CD4-positive, alpha-beta T cell (primary cell): ENCODE data around the gene PRDM1. TPM values are rescaled to one million over a fixed set of nuclear protein-coding genes. Genes with fewer than 3 reads are reported as not detected.

Experiments
- ATAC-seq: fragments of 200-7000 bp; cut with Tn5 transposase; one replicate; pipeline ENCODE4 v1.10.0; 2022; ENCODE audit warnings: mild to moderate bottlenecking; ENCODE audit not compliant: poor library complexity
- CTCF ChIA-PET: fragments of 350-600 bp; sonication (Branson Sonifier 250); formaldehyde crosslinking; loops from one replicate; lab custom pipeline; 2021; ENCODE audit warnings: antibody characterized with exemption, inconsistent platforms; lab: Charles Lee
- POLR2A ChIA-PET: fragments of 350-600 bp; sonication (Branson Sonifier 250); formaldehyde crosslinking; loops from one replicate; lab custom pipeline; 2021; ENCODE audit warnings: antibody characterized with exemption, inconsistent platforms; lab: Charles Lee
- DNase-seq, 14 experiments: peaks; one replicate each; pipeline ENCODE4 v3.0.0-alpha.2; 2013 to 2020; ENCODE audit warnings: mixed read lengths in 2 of 14
- H3K27ac ChIP-seq, 2 donors: one replicate each; pipeline versions ENCODE4 v1.5.1 to v1.7.0; 2013; ENCODE audit warnings: low read length in 2 of 2, low read depth in 1 of 2, mild to moderate bottlenecking in 1 of 2
- H3K27me3 ChIP-seq, 2 experiments: 1 replicate in 1 of 2; 2 replicates in 1 of 2; pipeline versions ENCODE4 v1.6.1 to v1.7.0; 2013; ENCODE audit warnings: low read length in 2 of 2, control low read depth in 1 of 2, mild to moderate bottlenecking in 1 of 2, moderate library complexity in 1 of 2; ENCODE audit not compliant: insufficient read depth in 2 of 2, control insufficient read depth in 1 of 2
- H3K36me3 ChIP-seq: one replicate; pipeline ENCODE4 v1.6.1; 2013; ENCODE audit warnings: low read length, control low read depth; ENCODE audit not compliant: insufficient read depth
- H3K4me1 ChIP-seq: one replicate; pipeline ENCODE4 v1.6.1; 2013; ENCODE audit warnings: low read length, control low read depth; ENCODE audit not compliant: insufficient read depth
- H3K4me3 ChIP-seq: one replicate; pipeline ENCODE4 v1.5.1; 2013; ENCODE audit warnings: mild to moderate bottlenecking, low read length, moderate library complexity
- H3K9me3 ChIP-seq, 2 experiments: 1 replicate in 1 of 2; 2 replicates in 1 of 2; pipeline versions ENCODE4 v1.6.1 to v1.7.0; 2013; ENCODE audit warnings: low read length in 2 of 2, mild to moderate bottlenecking in 2 of 2, control low read depth in 1 of 2, moderate library complexity in 1 of 2; ENCODE audit not compliant: control insufficient read depth in 1 of 2, insufficient read depth in 1 of 2
- H3K27ac Mint-ChIP-seq: one replicate; pipeline ENCODE4 v1.8.0; 2020; ENCODE audit warnings: mixed read lengths
- H3K27me3 Mint-ChIP-seq: one replicate; pipeline ENCODE4 v1.8.0; 2021; ENCODE audit warnings: mixed read lengths
- H3K36me3 Mint-ChIP-seq: one replicate; pipeline ENCODE4 v1.8.0; 2021; ENCODE audit warnings: low read depth, mixed read lengths
- H3K4me1 Mint-ChIP-seq: one replicate; pipeline ENCODE4 v1.8.0; 2021; ENCODE audit warnings: low read depth, mixed read lengths
- H3K4me3 Mint-ChIP-seq: one replicate; pipeline ENCODE4 v1.8.0; 2020; ENCODE audit warnings: mild to moderate bottlenecking, mixed read lengths
- H3K9me3 Mint-ChIP-seq: one replicate; pipeline ENCODE4 v1.8.0; 2020; ENCODE audit warnings: mixed read lengths
- intact Hi-C, 2 experiments: fragments of 100-400 bp; cut with DNase I in 1 of 2; cut with micrococcal nuclease in 1 of 2; formaldehyde crosslinking; loops; one replicate each; pipeline versions ENCODE4 v1.15.1 to v1.9.0; 2023 to 2025; cut with DNase I, micrococcal nuclease
- total RNA-seq, 174 experiments: library from RNA in 2 of 174; stranded (reverse) in 2 of 174; gene quantifications; one replicate each; pipeline ENCODE4 v1.2.3 and lab custom pipeline; 2021 to 2026
- TF ChIP-seq, protein P1 (sequence below): fragments of 200-600 bp; IDR thresholded peaks from one replicate; pipeline ENCODE4 v1.8.0; 2022; ENCODE audit warnings: antibody characterized with exemption, mild to moderate bottlenecking

The PRDM1 gene
- total RNA-seq, 2 experiments from 2014 or later: 69.9 to 83.4 TPM

DNA sequence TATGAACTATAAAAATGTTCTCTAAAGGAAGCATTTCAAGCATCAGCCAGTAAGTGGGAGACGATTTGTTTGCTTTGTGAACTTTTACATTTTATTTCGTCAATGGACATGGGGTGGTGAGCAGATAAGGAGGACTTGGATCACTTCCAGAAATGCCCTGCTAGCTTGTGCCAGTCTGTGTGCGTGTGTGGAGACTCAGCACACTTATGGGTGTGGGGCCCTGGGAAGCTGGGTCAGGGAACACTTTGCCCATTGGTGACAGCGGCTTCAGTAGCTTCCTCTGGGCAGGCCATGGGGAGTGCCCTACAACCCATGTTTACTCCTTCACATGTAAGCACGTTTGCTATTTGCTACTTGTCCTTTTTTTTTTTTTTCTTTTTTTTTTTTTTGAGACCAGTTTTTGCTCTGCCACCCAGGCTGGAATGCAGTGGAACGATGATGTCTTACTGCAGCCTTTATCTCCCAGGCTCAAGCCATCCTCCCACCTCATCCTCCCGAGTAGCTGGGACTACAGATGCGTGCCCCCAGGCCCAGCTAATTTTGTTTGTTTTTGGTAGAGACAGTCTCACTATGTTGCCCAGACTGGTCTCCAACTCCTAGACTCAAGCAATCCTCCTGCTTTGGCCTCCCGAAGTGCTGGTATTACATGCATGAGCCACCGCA lies 24.2 kb downstream of the PRDM1 start:
- Mint-ChIP-seq H3K9me3 (no peaks in the 10 kb centered on the region), H3K27me3 (peaks cover 5% of the 10 kb centered on the region), H3K27ac (peak overlapping the region; percentile 29), H3K4me3 (no peak overlapping the region), H3K36me3 (peaks cover 37% of the 10 kb centered on the region), H3K4me1 (peaks cover 73% of the 10 kb centered on the region)
- POLR2A ChIA-PET: interaction anchor here (1.1 kb wide), 1 partner anchor 117 kb away, joined by 3 read pairs; no protein-coding TSS in a partner anchor
- no peak overlapping the region for H3K4me3 ChIP-seq
- DNase-seq (no peak), ATAC-seq (no peak)
- peaks cover 60% of the 10 kb centered on the region for H3K4me1 ChIP-seq
- H3K27ac ChIP-seq: no peak overlapping the region
- H3K36me3 ChIP-seq: peaks cover 39% of the 10 kb centered on the region
- TF ChIP-seq, protein P1, sequence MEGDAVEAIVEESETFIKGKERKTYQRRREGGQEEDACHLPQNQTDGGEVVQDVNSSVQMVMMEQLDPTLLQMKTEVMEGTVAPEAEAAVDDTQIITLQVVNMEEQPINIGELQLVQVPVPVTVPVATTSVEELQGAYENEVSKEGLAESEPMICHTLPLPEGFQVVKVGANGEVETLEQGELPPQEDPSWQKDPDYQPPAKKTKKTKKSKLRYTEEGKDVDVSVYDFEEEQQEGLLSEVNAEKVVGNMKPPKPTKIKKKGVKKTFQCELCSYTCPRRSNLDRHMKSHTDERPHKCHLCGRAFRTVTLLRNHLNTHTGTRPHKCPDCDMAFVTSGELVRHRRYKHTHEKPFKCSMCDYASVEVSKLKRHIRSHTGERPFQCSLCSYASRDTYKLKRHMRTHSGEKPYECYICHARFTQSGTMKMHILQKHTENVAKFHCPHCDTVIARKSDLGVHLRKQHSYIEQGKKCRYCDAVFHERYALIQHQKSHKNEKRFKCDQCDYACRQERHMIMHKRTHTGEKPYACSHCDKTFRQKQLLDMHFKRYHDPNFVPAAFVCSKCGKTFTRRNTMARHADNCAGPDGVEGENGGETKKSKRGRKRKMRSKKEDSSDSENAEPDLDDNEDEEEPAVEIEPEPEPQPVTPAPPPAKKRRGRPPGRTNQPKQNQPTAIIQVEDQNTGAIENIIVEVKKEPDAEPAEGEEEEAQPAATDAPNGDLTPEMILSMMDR: no peak
- intact Hi-C loops: no loop called here
- no peaks in the 10 kb centered on the region for H3K27me3 ChIP-seq
- H3K9me3 ChIP-seq: no peaks in the 10 kb centered on the region
- CTCF ChIA-PET: interaction anchor here (0.5 kb wide), 1 partner anchor 68 kb away, joined by 3 read pairs; no protein-coding TSS in a partner anchor

DNA sequence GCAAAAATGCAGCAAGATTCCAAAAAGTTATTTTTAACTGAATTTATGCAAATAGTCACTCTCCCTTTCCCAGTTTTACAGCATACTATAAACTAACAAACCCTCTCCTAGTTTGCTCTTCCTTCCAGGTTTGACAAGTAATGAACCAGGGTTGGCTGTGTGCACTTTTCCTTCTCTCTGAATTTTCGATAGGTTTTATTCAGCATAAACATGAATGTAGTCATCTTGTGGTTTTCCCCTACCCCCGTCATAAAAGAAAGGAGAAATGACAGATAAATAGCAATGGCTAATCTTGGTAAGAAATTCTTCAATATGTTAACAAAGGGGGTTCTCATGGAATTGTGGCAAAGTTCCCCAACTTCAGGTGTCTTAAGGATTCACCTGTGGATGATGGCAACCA lies 26.3 kb downstream of the PRDM1 start:
- Mint-ChIP-seq H3K36me3 (peaks cover 18% of the 10 kb centered on the region), H3K27ac (peak overlapping the region; percentile 29), H3K27me3 (peaks cover 5% of the 10 kb centered on the region), H3K4me1 (peaks cover 76% of the 10 kb centered on the region), H3K9me3 (no peaks in the 10 kb centered on the region), H3K4me3 (peak overlapping the region; percentile 18)
- peak in 3 of 14 experiments; percentile 40 to 50 (median 45) for DNase-seq
- Histone ChIP-seq H3K27ac (no peak overlapping the region), H3K4me1 (peaks cover 57% of the 10 kb centered on the region), H3K9me3 (no peaks in the 10 kb centered on the region), H3K36me3 (peaks cover 17% of the 10 kb centered on the region), H3K4me3 (peak overlapping the region; percentile 19), H3K27me3 (no peaks in the 10 kb centered on the region)
- ChIA-PET POLR2A (interaction anchor here (0.6 to 8.4 kb wide), 5 partner anchors 8 to 75 kb away, joined by 3 to 92 read pairs (median 4); no protein-coding TSS in a partner anchor), CTCF (interaction anchor here (0.8 to 1.2 kb wide), 2 partner anchors 15 to 22 kb away, joined by 3 read pairs; no protein-coding TSS in a partner anchor)
- peak; percentile 41 for ATAC-seq
- intact Hi-C loops: loop anchor here in 1 of 2 experiments (1.0 kb wide), 1 partner anchor 9 kb away; no protein-coding TSS in a partner anchor
- TF ChIP-seq, protein P1: no peak

DNA sequence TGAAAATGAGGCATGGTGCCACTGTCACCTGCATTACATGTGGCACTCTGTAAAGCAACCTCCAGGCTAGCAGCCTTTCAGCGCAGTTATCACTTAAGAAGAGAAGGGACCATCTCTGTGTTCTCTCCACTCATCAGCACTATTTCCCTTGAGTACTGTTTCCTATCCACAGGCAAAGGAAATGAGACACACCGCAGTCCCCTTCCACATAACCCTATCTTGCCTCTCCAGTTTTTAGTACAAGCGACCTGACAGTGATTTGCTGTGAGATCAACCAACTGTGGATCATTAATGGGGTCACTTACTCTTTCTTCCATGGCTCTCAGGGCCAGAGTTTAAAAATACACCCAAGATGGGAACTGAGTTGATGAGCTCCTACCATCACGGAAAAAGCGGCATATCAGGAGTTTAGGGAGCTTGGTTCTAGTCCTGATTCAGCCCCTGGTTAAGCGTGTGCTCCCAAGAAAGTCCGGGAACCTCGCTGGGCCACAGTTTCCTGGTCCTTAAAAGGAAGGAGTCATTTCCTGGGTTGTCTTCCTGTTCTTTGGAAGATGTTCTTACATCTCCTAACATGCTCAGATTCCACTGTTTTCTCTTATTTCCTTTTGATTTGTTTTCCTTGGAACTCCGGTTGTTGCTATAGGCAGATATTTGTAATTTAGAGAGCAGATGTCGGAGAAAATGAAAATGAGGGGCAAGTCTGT lies 27.3 kb downstream of the PRDM1 start:
- no peaks in the 10 kb centered on the region for H3K9me3 ChIP-seq
- peak overlapping the region; percentile 50 for H3K4me3 Mint-ChIP-seq
- H3K4me1 ChIP-seq: peaks cover 64% of the 10 kb centered on the region
- no peaks in the 10 kb centered on the region for H3K27me3 ChIP-seq
- TF ChIP-seq, protein P1: no peak
- DNase-seq (no peak), ATAC-seq (no peak)
- H3K36me3 ChIP-seq: peaks cover 8% of the 10 kb centered on the region
- H3K27me3 Mint-ChIP-seq: peaks cover 5% of the 10 kb centered on the region
- peaks cover 76% of the 10 kb centered on the region for H3K4me1 Mint-ChIP-seq
- no peaks in the 10 kb centered on the region for H3K9me3 Mint-ChIP-seq
- intact Hi-C loops: no loop called here
- peaks cover 12% of the 10 kb centered on the region for H3K36me3 Mint-ChIP-seq
- H3K4me3 ChIP-seq: no peak overlapping the region
- peak overlapping the region; percentile 80 for H3K27ac Mint-ChIP-seq
- ChIA-PET CTCF (no interaction called here), POLR2A (interaction anchor here (1.1 to 8.4 kb wide), 3 partner anchors 9 to 60 kb away, joined by 3 to 92 read pairs (median 4); no protein-coding TSS in a partner anchor)
- no peak overlapping the region for H3K27ac ChIP-seq
